ACHN (cell line): ENCODE measurements around the gene ITSN1.

Experiments used
- DNase-seq: peaks from one replicate; pipeline ENCODE4 v3.0.0-alpha.2; 2015
- in situ Hi-C: cut with HindIII; loops from 2 replicates; pipeline ENCODE4 v1.10.0; 2017; ENCODE audit warnings: low sequenced_read_pairs, low pct_ligation_motif_present, low pct_unique_long_range_greater_than_20kb

ITSN1 gene

GRCh38 chr21:33816174-33816573, 173.9 kb downstream of the ITSN1 start:
- no peak for DNase-seq
- in situ Hi-C loops, result no loop called here

- no peak for DNase-seq
- in situ Hi-C loops, result no loop called here
These were observed 174.8 kb downstream of the ITSN1 start for GRCh38 chr21:33817138-33817537.

- in situ Hi-C loops, result no loop called here
- no peak for DNase-seq
These were observed 175.6 kb downstream of the ITSN1 start for GRCh38 chr21:33817663-33818451.

- no peak for DNase-seq
- in situ Hi-C loops, result no loop called here
These were observed 178.0 kb downstream of the ITSN1 start for GRCh38 chr21:33820230-33820770.

GRCh38 chr21:33820798-33821197, 178.5 kb downstream of the ITSN1 start:
- no peak for DNase-seq
- in situ Hi-C loops, result no loop called here

- DNase-seq, result no peak
- in situ Hi-C loops, result no loop called here
These were observed 179.4 kb downstream of the ITSN1 start for GRCh38 chr21:33821503-33822322.

GRCh38 chr21:33824156-33824941, 182.0 kb downstream of the ITSN1 start:
- peak; percentile 68 for DNase-seq
- in situ Hi-C loops, result no loop called here

- peak; percentile 9 for DNase-seq
- in situ Hi-C loops, result no loop called here
These were observed 183.1 kb downstream of the ITSN1 start for GRCh38 chr21:33825419-33825818.

GRCh38 chr21:33825915-33826314, 183.6 kb downstream of the ITSN1 start:
- in situ Hi-C loops, result no loop called here
- peak; percentile 55 for DNase-seq

- in situ Hi-C loops, result no loop called here
- no peak for DNase-seq
These were observed 185.8 kb downstream of the ITSN1 start for GRCh38 chr21:33828083-33828482.

- in situ Hi-C loops, result no loop called here
- no peak for DNase-seq
These were observed 186.3 kb downstream of the ITSN1 start for GRCh38 chr21:33828577-33828976.

- in situ Hi-C loops, result no loop called here
- no peak for DNase-seq
These were observed 187.5 kb downstream of the ITSN1 start for GRCh38 chr21:33829844-33830243.

- no peak for DNase-seq
- in situ Hi-C loops, result no loop called here
These were observed 189.8 kb downstream of the ITSN1 start for GRCh38 chr21:33831962-33832659.

GRCh38 chr21:33834801-33835500, 192.7 kb downstream of the ITSN1 start:
- no peak for DNase-seq
- in situ Hi-C loops, result no loop called here

- in situ Hi-C loops, result no loop called here
- no peak for DNase-seq
These were observed 193.6 kb downstream of the ITSN1 start for GRCh38 chr21:33835920-33836319.

GRCh38 chr21:33836408-33836807, 194.1 kb downstream of the ITSN1 start:
- in situ Hi-C loops, result no loop called here
- no peak for DNase-seq

- DNase-seq, result no peak
- in situ Hi-C loops, result no loop called here
These were observed 196.9 kb downstream of the ITSN1 start for GRCh38 chr21:33839167-33839716.
